ENCODE measurements around the gene CHST9. TPM values are rescaled to one million over a fixed set of nuclear protein-coding genes. Genes with fewer than 3 reads are reported as not detected.

Gene CHST9
- total and polyA plus RNA-seq, 2 experiments from 2014 or later: 9.8 to 32.7 TPM

DNA sequence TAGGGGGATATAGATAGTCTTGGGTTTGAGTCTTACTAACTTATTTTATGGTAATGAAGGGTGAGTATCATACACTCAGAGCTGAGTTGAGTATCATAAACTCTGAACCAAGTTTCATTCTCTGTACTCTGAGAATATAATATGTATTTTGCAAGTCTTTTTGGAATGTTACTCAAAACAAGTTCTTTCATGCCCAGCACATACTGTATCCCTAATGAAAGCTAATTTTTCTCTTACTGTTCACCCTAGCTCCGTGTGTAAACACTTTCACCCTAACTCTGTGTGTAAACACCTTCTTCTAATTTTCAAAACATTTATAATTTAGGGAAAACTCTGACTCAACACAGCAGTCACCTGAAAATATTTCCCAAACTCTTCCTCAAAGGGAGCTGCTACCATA lies 29.7 kb upstream of the CHST9 start:
- Histone ChIP-seq H3K79me2 (no peaks in the 10 kb centered on the region), H3K4me2 (no peak overlapping the region), H3K27me3 (no peaks in the 10 kb centered on the region), H2AFZ (no peak overlapping the region), H3K9me2 (replicated peaks; ENCODE audit: insufficient read depth) (no peaks in the 10 kb centered on the region), H3K36me3 (replicated peaks; ENCODE audit: insufficient read depth, low read depth) (no peaks in the 10 kb centered on the region), H3K4me1 (ENCODE audit: insufficient read depth) (no peaks in the 10 kb centered on the region), H3K4me3 (no peak overlapping the region), H4K20me1 (ENCODE audit: insufficient read depth, poor library complexity, severe bottlenecking) (no peaks in the 10 kb centered on the region), H3K27ac (no peak overlapping the region), H3K9me3 (ENCODE audit: low read depth) (no peaks in the 10 kb centered on the region)
- 81% methylated on average over 1 of the region's 1 CpG for WGBS (ENCODE audit: low lambda C conversion rate, missing lambda C conversion rate)
- no peak for DNase-seq (ENCODE audit: low spot score)
- TF ChIP-seq EZH2phosphoT487 (IDR thresholded peaks at IDR 0.05; ENCODE audit: low read depth, severe bottlenecking, unreplicated experiment) (no peak), EZH2 (IDR thresholded peaks at IDR 0.05; ENCODE audit: borderline replicate concordance) (no peak)
- TF ChIP-seq, protein P1, sequence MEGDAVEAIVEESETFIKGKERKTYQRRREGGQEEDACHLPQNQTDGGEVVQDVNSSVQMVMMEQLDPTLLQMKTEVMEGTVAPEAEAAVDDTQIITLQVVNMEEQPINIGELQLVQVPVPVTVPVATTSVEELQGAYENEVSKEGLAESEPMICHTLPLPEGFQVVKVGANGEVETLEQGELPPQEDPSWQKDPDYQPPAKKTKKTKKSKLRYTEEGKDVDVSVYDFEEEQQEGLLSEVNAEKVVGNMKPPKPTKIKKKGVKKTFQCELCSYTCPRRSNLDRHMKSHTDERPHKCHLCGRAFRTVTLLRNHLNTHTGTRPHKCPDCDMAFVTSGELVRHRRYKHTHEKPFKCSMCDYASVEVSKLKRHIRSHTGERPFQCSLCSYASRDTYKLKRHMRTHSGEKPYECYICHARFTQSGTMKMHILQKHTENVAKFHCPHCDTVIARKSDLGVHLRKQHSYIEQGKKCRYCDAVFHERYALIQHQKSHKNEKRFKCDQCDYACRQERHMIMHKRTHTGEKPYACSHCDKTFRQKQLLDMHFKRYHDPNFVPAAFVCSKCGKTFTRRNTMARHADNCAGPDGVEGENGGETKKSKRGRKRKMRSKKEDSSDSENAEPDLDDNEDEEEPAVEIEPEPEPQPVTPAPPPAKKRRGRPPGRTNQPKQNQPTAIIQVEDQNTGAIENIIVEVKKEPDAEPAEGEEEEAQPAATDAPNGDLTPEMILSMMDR (IDR thresholded peaks at IDR 0.05; ENCODE audit: poor library complexity): no peak

DNA sequence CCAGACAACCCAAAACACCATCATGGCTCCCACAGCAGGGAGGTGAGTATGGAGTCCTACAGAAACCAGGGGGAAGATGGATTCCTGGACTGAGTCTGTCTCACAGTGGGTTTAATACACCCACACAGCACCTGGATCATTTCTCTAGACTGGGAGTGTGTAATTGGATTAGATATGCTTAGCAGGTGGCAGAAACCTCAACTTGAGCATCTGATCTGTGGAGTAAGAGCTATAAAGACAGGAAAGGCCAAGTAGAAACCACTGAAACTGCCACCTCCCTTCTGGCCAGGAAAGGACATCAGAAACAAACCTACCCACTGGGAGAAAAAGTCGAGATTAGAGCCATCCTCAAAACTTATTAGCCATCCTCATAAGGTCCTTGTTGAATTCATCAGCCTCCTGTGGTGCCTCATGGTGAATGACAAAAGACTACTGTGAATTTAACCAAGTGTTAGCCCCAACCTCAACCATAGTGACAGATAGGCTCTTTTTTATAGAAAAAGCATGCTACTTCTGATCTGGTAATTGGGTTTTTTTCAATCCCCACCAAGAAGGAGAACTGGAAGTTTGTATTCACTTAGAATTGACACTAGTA lies 28.1 kb upstream of the CHST9 start:
- no peaks in the 10 kb centered on the region for H3K79me2 ChIP-seq
- 50% methylated on average over 1 of the region's 1 CpG for WGBS (ENCODE audit: low lambda C conversion rate, missing lambda C conversion rate)
- TF ChIP-seq, protein P1 (IDR thresholded peaks at IDR 0.05; ENCODE audit: poor library complexity): no peak
- no peak for TF ChIP-seq EZH2 (IDR thresholded peaks at IDR 0.05; ENCODE audit: borderline replicate concordance)

DNA sequence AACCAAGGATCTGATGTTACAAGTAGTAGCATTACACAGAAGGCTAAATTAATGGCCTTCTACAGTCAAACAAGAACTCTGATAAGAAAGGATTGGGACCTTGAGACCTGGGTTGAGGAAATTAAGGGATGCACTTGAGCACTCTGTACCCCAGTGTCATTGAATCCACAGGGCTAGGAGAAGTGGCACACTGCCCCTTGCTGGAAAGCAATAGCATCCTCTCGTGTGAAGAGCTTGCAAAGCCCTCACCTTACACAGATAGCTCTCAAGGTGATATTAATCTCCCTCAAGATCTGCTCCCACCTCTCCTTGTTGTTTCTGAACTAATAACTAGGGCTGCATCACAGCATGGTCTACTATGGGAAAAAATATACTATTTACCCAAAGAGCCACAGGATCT lies 26.5 kb upstream of the CHST9 start:
- H3K27me3 ChIP-seq: no peaks in the 10 kb centered on the region
- H2AFZ ChIP-seq: no peak overlapping the region
- H3K36me3 ChIP-seq (replicated peaks; ENCODE audit: insufficient read depth, low read depth): no peaks in the 10 kb centered on the region
- TF ChIP-seq EZH2 (IDR thresholded peaks at IDR 0.05; ENCODE audit: borderline replicate concordance): no peak
- H3K4me2 ChIP-seq: no peak overlapping the region
- H3K4me3 ChIP-seq: no peak overlapping the region
- no peaks in the 10 kb centered on the region for H3K79me2 ChIP-seq
- H3K4me1 ChIP-seq (ENCODE audit: insufficient read depth): peaks cover 3% of the 10 kb centered on the region
- no peak overlapping the region for H3K27ac ChIP-seq
- no peaks in the 10 kb centered on the region for H3K9me3 ChIP-seq (ENCODE audit: low read depth)
- H4K20me1 ChIP-seq (ENCODE audit: insufficient read depth, poor library complexity, severe bottlenecking): no peaks in the 10 kb centered on the region
- 30% methylated on average over 1 of the region's 1 CpG for WGBS (ENCODE audit: low lambda C conversion rate, missing lambda C conversion rate)
- DNase-seq (ENCODE audit: low spot score): no peak
- no peaks in the 10 kb centered on the region for H3K9me2 ChIP-seq (replicated peaks; ENCODE audit: insufficient read depth)

More for the DNA sequence above, 28.1 kb upstream of the CHST9 start:
- no peaks in the 10 kb centered on the region for H3K4me1 ChIP-seq (ENCODE audit: insufficient read depth)
- no peak overlapping the region for H2AFZ ChIP-seq
- H3K27me3 ChIP-seq: no peaks in the 10 kb centered on the region
- H3K4me3 ChIP-seq: no peak overlapping the region
- H4K20me1 ChIP-seq (ENCODE audit: insufficient read depth, poor library complexity, severe bottlenecking): no peaks in the 10 kb centered on the region
- H3K36me3 ChIP-seq (replicated peaks; ENCODE audit: insufficient read depth, low read depth): no peaks in the 10 kb centered on the region
- no peak overlapping the region for H3K27ac ChIP-seq
- DNase-seq (ENCODE audit: low spot score): no peak
- H3K9me2 ChIP-seq (replicated peaks; ENCODE audit: insufficient read depth): no peaks in the 10 kb centered on the region
- no peaks in the 10 kb centered on the region for H3K9me3 ChIP-seq (ENCODE audit: low read depth)
- no peak overlapping the region for H3K4me2 ChIP-seq

DNA sequence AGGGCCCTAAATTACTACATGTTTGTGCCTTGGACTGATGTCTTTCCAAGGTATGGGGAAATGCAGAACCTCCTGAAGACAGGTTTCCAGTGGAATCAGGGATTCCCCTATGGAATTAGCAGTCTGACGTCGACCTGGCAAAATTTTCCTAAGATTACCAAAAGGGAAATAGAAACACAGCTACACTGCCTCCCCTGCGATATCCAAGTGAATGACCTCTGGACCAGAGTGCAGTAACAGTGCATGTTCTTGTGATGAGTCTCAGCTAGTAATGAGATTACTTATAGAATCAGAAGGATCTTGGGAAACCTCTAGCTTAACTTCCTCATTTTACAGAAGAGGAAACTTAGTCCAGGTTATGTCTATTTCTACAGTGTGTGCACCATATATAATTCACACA lies 21.3 kb upstream of the CHST9 start:
- no peak for TF ChIP-seq EZH2phosphoT487 (IDR thresholded peaks at IDR 0.05; ENCODE audit: low read depth, severe bottlenecking, unreplicated experiment)
- TF ChIP-seq EZH2 (IDR thresholded peaks at IDR 0.05; ENCODE audit: borderline replicate concordance): no peak
- TF ChIP-seq, protein P1 (IDR thresholded peaks at IDR 0.05; ENCODE audit: poor library complexity): no peak
- peak; percentile 56 for DNase-seq (ENCODE audit: low spot score)
- Histone ChIP-seq H3K27me3 (no peaks in the 10 kb centered on the region), H3K4me1 (ENCODE audit: insufficient read depth) (peaks cover 3% of the 10 kb centered on the region), H3K9me3 (ENCODE audit: low read depth) (no peaks in the 10 kb centered on the region), H3K4me3 (no peak overlapping the region), H3K79me2 (no peaks in the 10 kb centered on the region), H3K27ac (peak overlapping the region; percentile 75), H4K20me1 (ENCODE audit: insufficient read depth, poor library complexity, severe bottlenecking) (no peaks in the 10 kb centered on the region), H3K9me2 (replicated peaks; ENCODE audit: insufficient read depth) (no peaks in the 10 kb centered on the region), H2AFZ (no peak overlapping the region), H3K4me2 (no peak overlapping the region), H3K36me3 (replicated peaks; ENCODE audit: insufficient read depth, low read depth) (no peaks in the 10 kb centered on the region)
- 67% methylated on average over 3 of the region's 3 CpGs for WGBS (ENCODE audit: low lambda C conversion rate, missing lambda C conversion rate)

Measured in hepatocyte (in vitro differentiated cells).